Measurements from ENCODE around the gene ADD3.

Gene ADD3

DNA sequence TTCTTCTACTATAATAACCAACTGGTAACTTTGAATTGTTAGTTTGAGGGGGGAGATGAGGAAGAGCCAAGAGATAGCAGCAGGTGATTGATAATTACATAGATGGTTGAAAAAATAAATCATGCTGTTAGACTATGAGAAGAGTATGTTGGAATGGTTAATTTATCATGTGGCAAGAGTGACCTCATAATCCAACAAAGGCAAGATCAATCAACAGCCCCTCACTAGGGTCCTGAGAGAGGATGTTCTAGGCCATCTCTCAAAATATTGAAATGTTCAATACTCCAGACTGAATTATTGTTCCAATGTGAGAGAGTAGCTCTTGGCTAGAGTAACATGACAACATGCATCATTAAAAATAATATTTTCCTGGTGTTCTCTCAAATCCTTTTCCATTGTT is 67.9 kb downstream of the ADD3 start:
- Histone ChIP-seq H3K79me2 (ENCODE audit: control insufficient read depth, insufficient read depth, low read length, poor library complexity) (no peaks in the 10 kb centered on the region), H3K27ac (ENCODE audit: low read depth, low read length) (no peak overlapping the region), H3K9me3 (ENCODE audit: insufficient read depth, low read depth, low read length) (no peaks in the 10 kb centered on the region), H3K23ac (ENCODE audit: low read length) (no peak overlapping the region), H2BK12ac (ENCODE audit: low read length) (no peak overlapping the region), H3K4ac (ENCODE audit: low read depth, low read length) (no peak overlapping the region), H3K4me3 (ENCODE audit: low read depth, low read length) (no peak overlapping the region), H3K27me3 (ENCODE audit: insufficient read depth, low read length) (no peaks in the 10 kb centered on the region), H4K91ac (ENCODE audit: low read depth, low read length) (no peak overlapping the region), H2BK5ac (ENCODE audit: low read depth, low read length, poor library complexity) (no peak overlapping the region), H3K79me1 (ENCODE audit: low read length) (no peaks in the 10 kb centered on the region), H3K36me3 (ENCODE audit: control insufficient read depth in 1 of 2, insufficient read depth in 2 of 2, low read length in 2 of 2) (no peaks in the 10 kb centered on the region), H2AK5ac (ENCODE audit: low read length) (no peak overlapping the region), H3K9ac (ENCODE audit: low read length) (no peak overlapping the region), H2AFZ (ENCODE audit: insufficient read depth, low read length, poor library complexity) (no peak overlapping the region), H4K12ac (ENCODE audit: low read depth, low read length) (no peak overlapping the region), H4K8ac (ENCODE audit: low read depth, low read length) (no peak overlapping the region), H3K18ac (ENCODE audit: low read length) (no peak overlapping the region), H3K4me2 (ENCODE audit: low read length) (no peak overlapping the region), H3K14ac (ENCODE audit: low read length) (no peak overlapping the region), H2BK120ac (ENCODE audit: insufficient read depth, low read length, poor library complexity) (no peak overlapping the region), H3K4me1 (ENCODE audit: control insufficient read depth in 1 of 2, insufficient read depth in 2 of 2, low read length in 2 of 2) (peaks cover 0 to 6% of the 10 kb centered on the region in 2 experiments)
- DNase-seq, result no peak

DNA sequence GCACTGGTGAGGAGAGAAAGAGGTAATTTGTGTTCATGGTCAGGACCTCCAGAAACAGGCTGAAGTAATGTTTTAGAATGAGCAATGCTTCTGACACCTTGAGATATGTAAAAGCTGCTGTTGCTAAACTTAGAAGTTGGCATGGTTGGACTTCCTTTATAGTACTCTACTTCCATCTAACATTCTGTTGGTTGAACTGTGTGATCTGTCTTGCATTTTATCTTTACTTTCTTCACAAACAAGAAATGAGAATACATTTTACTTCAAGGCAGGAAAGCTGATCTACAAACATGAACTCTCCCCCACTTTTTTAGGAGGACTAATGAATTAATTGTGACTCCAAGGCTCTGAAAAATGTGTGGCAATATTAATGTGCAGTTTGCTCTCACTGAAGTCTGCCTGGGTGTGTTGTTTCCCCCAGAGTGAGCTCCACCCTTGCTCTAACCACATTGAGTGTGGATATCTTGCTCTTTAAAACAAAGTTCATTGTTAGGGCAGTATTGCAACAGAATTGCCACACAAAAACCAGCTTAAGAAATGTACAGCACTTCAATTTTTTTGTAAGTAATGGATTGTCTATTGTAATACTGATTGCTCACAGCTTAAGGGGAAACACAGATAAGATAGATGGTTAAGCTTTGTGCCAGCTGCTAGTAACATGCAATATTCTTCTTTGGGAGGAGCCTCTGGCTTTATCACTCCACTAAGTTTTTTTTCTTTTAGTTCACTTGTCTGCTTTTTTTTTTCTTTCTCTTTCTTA is 69.0 kb downstream of the ADD3 start:
- Histone ChIP-seq H3K27ac (ENCODE audit: low read depth, low read length) (no peak overlapping the region), H3K14ac (ENCODE audit: low read length) (no peak overlapping the region), H3K4me1 (ENCODE audit: control insufficient read depth in 1 of 2, insufficient read depth in 2 of 2, low read length in 2 of 2) (peaks cover 0 to 6% of the 10 kb centered on the region in 2 experiments), H3K36me3 (ENCODE audit: control insufficient read depth in 1 of 2, insufficient read depth in 2 of 2, low read length in 2 of 2) (no peaks in the 10 kb centered on the region), H3K4me2 (ENCODE audit: low read length) (no peak overlapping the region), H2AFZ (ENCODE audit: insufficient read depth, low read length, poor library complexity) (no peak overlapping the region), H2AK5ac (ENCODE audit: low read length) (no peak overlapping the region), H3K79me2 (ENCODE audit: control insufficient read depth, insufficient read depth, low read length, poor library complexity) (no peaks in the 10 kb centered on the region), H4K91ac (ENCODE audit: low read depth, low read length) (no peak overlapping the region), H3K9ac (ENCODE audit: low read length) (no peak overlapping the region), H2BK120ac (ENCODE audit: insufficient read depth, low read length, poor library complexity) (no peak overlapping the region), H3K4ac (ENCODE audit: low read depth, low read length) (no peak overlapping the region), H4K8ac (ENCODE audit: low read depth, low read length) (no peak overlapping the region), H3K18ac (ENCODE audit: low read length) (no peak overlapping the region), H3K79me1 (ENCODE audit: low read length) (no peaks in the 10 kb centered on the region), H4K12ac (ENCODE audit: low read depth, low read length) (no peak overlapping the region), H2BK12ac (ENCODE audit: low read length) (no peak overlapping the region), H3K4me3 (ENCODE audit: low read depth, low read length) (no peak overlapping the region), H3K23ac (ENCODE audit: low read length) (no peak overlapping the region), H3K9me3 (ENCODE audit: insufficient read depth, low read depth, low read length) (no peaks in the 10 kb centered on the region), H2BK5ac (ENCODE audit: low read depth, low read length, poor library complexity) (no peak overlapping the region), H3K27me3 (ENCODE audit: insufficient read depth, low read length) (no peaks in the 10 kb centered on the region)
- peak; percentile 6 to 48 for DNase-seq

DNA sequence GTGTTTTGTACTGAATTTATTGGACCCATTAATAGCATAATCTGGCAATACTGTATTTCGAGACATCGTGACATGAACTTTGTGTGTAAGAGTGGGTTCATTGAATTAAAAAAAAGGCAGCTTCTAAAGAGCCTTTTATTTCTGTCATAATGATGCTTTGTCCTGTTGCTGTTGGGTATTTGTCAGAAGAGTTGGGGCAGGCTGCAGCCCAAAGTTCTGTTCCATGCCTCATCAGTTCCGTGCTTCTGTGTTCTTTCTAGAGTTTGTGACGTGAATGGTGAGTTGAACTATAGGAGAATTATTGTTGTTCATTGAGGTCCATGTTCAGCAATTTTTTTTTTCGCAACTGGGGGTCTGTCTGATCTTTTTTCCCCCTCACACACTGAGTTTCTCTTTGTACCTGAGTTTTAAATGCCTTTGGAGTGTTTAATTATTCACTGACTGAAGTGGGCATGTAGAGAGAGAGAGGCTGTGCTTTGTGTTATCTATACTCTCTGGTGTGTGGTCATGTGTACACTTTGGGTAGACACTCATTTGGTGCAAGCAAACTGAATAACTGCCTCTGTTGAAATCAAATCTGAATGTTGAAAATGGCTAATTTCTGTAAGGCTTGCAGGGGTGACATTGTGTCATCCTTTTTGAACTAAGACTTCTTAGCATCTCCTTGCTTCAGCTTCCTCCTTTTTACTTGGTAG is 69.8 kb downstream of the ADD3 start:
- H3K4me2 ChIP-seq (ENCODE audit: low read length), result no peak overlapping the region
- no peak overlapping the region for H4K8ac ChIP-seq (ENCODE audit: low read depth, low read length)
- WGBS (ENCODE audit: extremely low coverage, insufficient coverage, insufficient read length), result no CpG with 5 or more reads among the region's 5 CpGs
- H3K18ac ChIP-seq (ENCODE audit: low read length), result no peak overlapping the region
- no peak overlapping the region for H2AFZ ChIP-seq (ENCODE audit: insufficient read depth, low read length, poor library complexity)
- no peaks in the 10 kb centered on the region for H3K9me3 ChIP-seq (ENCODE audit: insufficient read depth, low read depth, low read length)
- H3K79me2 ChIP-seq (ENCODE audit: control insufficient read depth, insufficient read depth, low read length, poor library complexity), result no peaks in the 10 kb centered on the region
- no peak overlapping the region for H2BK12ac ChIP-seq (ENCODE audit: low read length)
- peaks cover 2 to 8% of the 10 kb centered on the region in 2 experiments for H3K4me1 ChIP-seq (ENCODE audit: control insufficient read depth in 1 of 2, insufficient read depth in 2 of 2, low read length in 2 of 2)
- H4K91ac ChIP-seq (ENCODE audit: low read depth, low read length), result no peak overlapping the region
- H4K12ac ChIP-seq (ENCODE audit: low read depth, low read length), result no peak overlapping the region
- DNase-seq, result no peak
- no peak overlapping the region for H3K23ac ChIP-seq (ENCODE audit: low read length)
- H3K9ac ChIP-seq (ENCODE audit: low read length), result no peak overlapping the region
- H3K27ac ChIP-seq (ENCODE audit: low read depth, low read length), result no peak overlapping the region
- H2BK5ac ChIP-seq (ENCODE audit: low read depth, low read length, poor library complexity), result no peak overlapping the region
- no peak overlapping the region for H2AK5ac ChIP-seq (ENCODE audit: low read length)
- H3K79me1 ChIP-seq (ENCODE audit: low read length), result no peaks in the 10 kb centered on the region
- no peaks in the 10 kb centered on the region for H3K27me3 ChIP-seq (ENCODE audit: insufficient read depth, low read length)
- H3K4me3 ChIP-seq (ENCODE audit: low read depth, low read length), result no peak overlapping the region
- no peak overlapping the region for H2BK120ac ChIP-seq (ENCODE audit: insufficient read depth, low read length, poor library complexity)
- H3K14ac ChIP-seq (ENCODE audit: low read length), result no peak overlapping the region
- H3K36me3 ChIP-seq (ENCODE audit: control insufficient read depth in 1 of 2, insufficient read depth in 2 of 2, low read length in 2 of 2), result no peaks in the 10 kb centered on the region
- H3K4ac ChIP-seq (ENCODE audit: low read depth, low read length), result no peak overlapping the region

DNA sequence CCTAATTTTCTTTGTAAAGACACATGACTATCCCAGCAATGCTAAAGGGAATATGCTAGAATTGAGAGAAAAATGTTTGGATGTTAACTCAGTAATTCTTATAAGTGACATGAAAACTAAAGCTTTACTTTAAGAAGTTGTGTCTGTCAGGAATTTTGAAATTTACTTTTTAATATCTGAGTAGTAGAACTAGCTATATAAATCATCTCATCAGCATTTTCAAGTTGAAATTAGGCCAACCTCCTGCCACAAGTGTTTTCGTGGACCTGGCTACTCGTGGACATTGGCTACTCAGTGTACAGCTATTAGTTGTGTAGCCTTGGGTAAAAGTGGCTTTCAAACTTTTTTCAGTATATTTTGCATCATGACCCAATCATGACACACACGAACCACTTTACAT is 70.5 kb downstream of the ADD3 start:
- H4K8ac ChIP-seq (ENCODE audit: low read depth, low read length), result no peak overlapping the region
- no peaks in the 10 kb centered on the region for H3K27me3 ChIP-seq (ENCODE audit: insufficient read depth, low read length)
- H2AK5ac ChIP-seq (ENCODE audit: low read length), result no peak overlapping the region
- H3K4me3 ChIP-seq (ENCODE audit: low read depth, low read length), result no peak overlapping the region
- no peaks in the 10 kb centered on the region for H3K9me3 ChIP-seq (ENCODE audit: insufficient read depth, low read depth, low read length)
- no peaks in the 10 kb centered on the region for H3K79me2 ChIP-seq (ENCODE audit: control insufficient read depth, insufficient read depth, low read length, poor library complexity)
- no peak overlapping the region for H2BK120ac ChIP-seq (ENCODE audit: insufficient read depth, low read length, poor library complexity)
- DNase-seq, result no peak
- H4K12ac ChIP-seq (ENCODE audit: low read depth, low read length), result no peak overlapping the region
- no peaks in the 10 kb centered on the region for H3K36me3 ChIP-seq (ENCODE audit: control insufficient read depth in 1 of 2, insufficient read depth in 2 of 2, low read length in 2 of 2)
- H3K27ac ChIP-seq (ENCODE audit: low read depth, low read length), result no peak overlapping the region
- peaks cover 2 to 8% of the 10 kb centered on the region in 2 experiments for H3K4me1 ChIP-seq (ENCODE audit: control insufficient read depth in 1 of 2, insufficient read depth in 2 of 2, low read length in 2 of 2)
- no peaks in the 10 kb centered on the region for H3K79me1 ChIP-seq (ENCODE audit: low read length)
- no peak overlapping the region for H4K91ac ChIP-seq (ENCODE audit: low read depth, low read length)
- H3K18ac ChIP-seq (ENCODE audit: low read length), result no peak overlapping the region
- H3K14ac ChIP-seq (ENCODE audit: low read length), result no peak overlapping the region
- H2BK12ac ChIP-seq (ENCODE audit: low read length), result no peak overlapping the region
- no CpG with 5 or more reads among the region's 3 CpGs for whole genome bisulfite sequencing (ENCODE audit: extremely low coverage, insufficient coverage, insufficient read length)
- H3K9ac ChIP-seq (ENCODE audit: low read length), result no peak overlapping the region
- H3K4ac ChIP-seq (ENCODE audit: low read depth, low read length), result no peak overlapping the region
- no peak overlapping the region for H3K23ac ChIP-seq (ENCODE audit: low read length)
- no peak overlapping the region for H2AFZ ChIP-seq (ENCODE audit: insufficient read depth, low read length, poor library complexity)
- H3K4me2 ChIP-seq (ENCODE audit: low read length), result no peak overlapping the region
- H2BK5ac ChIP-seq (ENCODE audit: low read depth, low read length, poor library complexity), result no peak overlapping the region

Data from trophoblast cell (in vitro differentiated cells and primary cell).